H9 (cell line): ENCODE measurements around the gene ZFP64. TPM values are rescaled to one million over a fixed set of nuclear protein-coding genes. Genes with fewer than 3 reads are reported as not detected.

Source experiments
- DNase-seq: peaks from one replicate; pipeline ENCODE4 v3.0.0-alpha.2; 2017
- H2AFZ ChIP-seq: one replicate; pipeline ENCODE4 v1.6.1; 2013; ENCODE audit warnings: mild to moderate bottlenecking, low read length, control low read depth, moderate library complexity
- H2AK5ac ChIP-seq: 2 replicates; pipeline ENCODE4 v1.6.1; 2013; ENCODE audit warnings: low read length, control low read depth, mixed read lengths; ENCODE audit not compliant: insufficient read length
- H2BK120ac ChIP-seq: one replicate; pipeline ENCODE4 v1.6.1; 2013; ENCODE audit warnings: low read depth, mild to moderate bottlenecking, low read length, control low read depth, inconsistent platforms; ENCODE audit not compliant: poor library complexity, severe bottlenecking
- H2BK12ac ChIP-seq: 2 replicates; pipeline ENCODE4 v1.6.1; 2013; ENCODE audit warnings: low read length, control low read depth, mixed read lengths, low read depth; ENCODE audit not compliant: insufficient read length
- H2BK15ac ChIP-seq: 2 replicates; pipeline ENCODE4 v1.6.1; 2013; ENCODE audit warnings: low read depth, low read length, control low read depth
- H2BK20ac ChIP-seq: one replicate; pipeline ENCODE4 v1.6.1; 2013; ENCODE audit warnings: low read depth, mild to moderate bottlenecking, low read length, control low read depth, inconsistent platforms; ENCODE audit not compliant: poor library complexity, severe bottlenecking
- H2BK5ac ChIP-seq: 2 replicates; pipeline ENCODE4 v1.6.1; 2013; ENCODE audit warnings: low read length, control low read depth, mixed read lengths; ENCODE audit not compliant: insufficient read length
- H3K14ac ChIP-seq: 2 replicates; pipeline ENCODE4 v1.6.1; 2013; ENCODE audit warnings: low read length, control low read depth; ENCODE audit not compliant: insufficient read depth
- H3K18ac ChIP-seq: 2 replicates; pipeline ENCODE4 v1.6.1; 2013; ENCODE audit warnings: low read depth, mild to moderate bottlenecking, mixed read lengths, low read length, control low read depth; ENCODE audit not compliant: insufficient read length
- H3K23ac ChIP-seq: 2 replicates; pipeline ENCODE4 v1.6.1; 2013; ENCODE audit warnings: low read length, control low read depth, mixed read lengths, low read depth; ENCODE audit not compliant: insufficient read length
- H3K23me2 ChIP-seq: 2 replicates; pipeline ENCODE4 v1.6.1; 2013; ENCODE audit warnings: low read depth, mild to moderate bottlenecking, mixed read lengths, low read length, control low read depth; ENCODE audit not compliant: insufficient read length, poor library complexity, severe bottlenecking
- H3K27ac ChIP-seq: 2 replicates; pipeline ENCODE4 v1.5.1; 2013; ENCODE audit warnings: low read length, control low read depth, mixed read lengths, low read depth; ENCODE audit not compliant: insufficient read length
- H3K27me3 ChIP-seq: 2 replicates; pipeline ENCODE4 v1.6.1; 2013; ENCODE audit warnings: low read length, control low read depth, inconsistent platforms; ENCODE audit not compliant: insufficient read depth
- H3K4ac ChIP-seq: 2 replicates; pipeline ENCODE4 v1.6.1; 2013; ENCODE audit warnings: low read depth, mild to moderate bottlenecking, control low read depth, inconsistent platforms, low read length, moderate library complexity
- H3K4me1 ChIP-seq: 2 replicates; pipeline ENCODE4 v1.6.1; 2013; ENCODE audit warnings: low read length, control low read depth, inconsistent platforms; ENCODE audit not compliant: insufficient read depth
- H3K4me2 ChIP-seq: 2 replicates; pipeline ENCODE4 v1.6.1; 2013; ENCODE audit warnings: low read length, control low read depth, mixed read lengths; ENCODE audit not compliant: insufficient read length, insufficient read depth
- H3K56ac ChIP-seq: 2 replicates; pipeline ENCODE4 v1.6.1; 2013; ENCODE audit warnings: low read depth, mild to moderate bottlenecking, mixed read lengths, low read length, control low read depth; ENCODE audit not compliant: insufficient read length
- H3K79me1 ChIP-seq: 2 replicates; pipeline ENCODE4 v1.6.1; 2013; ENCODE audit warnings: low read depth, mild to moderate bottlenecking, moderate library complexity, low read length, control low read depth, inconsistent platforms; ENCODE audit not compliant: insufficient read depth, poor library complexity, severe bottlenecking
- H3K79me2 ChIP-seq: 2 replicates; pipeline ENCODE4 v1.6.1; 2013; ENCODE audit warnings: low read length, control low read depth, inconsistent platforms; ENCODE audit not compliant: insufficient read depth
- H3K9ac ChIP-seq: 2 replicates; pipeline ENCODE4 v1.6.1; 2013; ENCODE audit warnings: low read length, control low read depth, mixed read lengths; ENCODE audit not compliant: insufficient read length; ENCODE audit errors: extremely low read depth
- H3K9me3 ChIP-seq: one replicate; pipeline ENCODE4 v1.6.1; 2013; ENCODE audit warnings: low read depth, low read length, inconsistent platforms; ENCODE audit not compliant: control insufficient read depth
- H3T11ph ChIP-seq: one replicate; pipeline ENCODE4 v1.6.1; 2013; ENCODE audit warnings: mild to moderate bottlenecking, low read length, control low read depth, inconsistent platforms
- H4K20me1 ChIP-seq: one replicate; pipeline ENCODE4 v1.6.1; 2013; ENCODE audit not compliant: control insufficient read depth, insufficient read length, insufficient read depth
- H4K5ac ChIP-seq: 2 replicates; pipeline ENCODE4 v1.6.1; 2013; ENCODE audit warnings: low read depth, mild to moderate bottlenecking, mixed read lengths, low read length, control low read depth; ENCODE audit not compliant: insufficient read length
- H4K8ac ChIP-seq: replicated peaks from 2 replicates; pipeline ENCODE4 v1.6.1; 2013; ENCODE audit warnings: low read length, control low read depth, mixed read lengths, low read depth; ENCODE audit not compliant: insufficient read length
- H4K91ac ChIP-seq: 2 replicates; pipeline ENCODE4 v1.6.1; 2013; ENCODE audit warnings: low read depth, mild to moderate bottlenecking, moderate library complexity, mixed read lengths, low read length, control low read depth; ENCODE audit not compliant: insufficient read length
- H3K27ac Mint-ChIP-seq, 3 experiments: 2 replicates in 2 of 3; 3 replicates in 1 of 3; pipeline ENCODE4 v1.8.0; 2020 to 2021; ENCODE audit warnings: mixed read lengths in 3 of 3, mild to moderate bottlenecking in 1 of 3, moderate library complexity in 1 of 3
- H3K27me3 Mint-ChIP-seq: 2 replicates; pipeline ENCODE4 v1.8.0; 2021; ENCODE audit warnings: low read depth, mild to moderate bottlenecking, moderate library complexity, mixed read lengths
- H3K36me3 Mint-ChIP-seq, 3 experiments: 2 replicates in 2 of 3; 3 replicates in 1 of 3; pipeline ENCODE4 v1.8.0; 2020 to 2021; ENCODE audit warnings: low read depth in 3 of 3, mixed read lengths in 3 of 3; ENCODE audit not compliant: insufficient read depth in 1 of 3
- H3K4me1 Mint-ChIP-seq, 2 experiments: 2 replicates each; pipeline ENCODE4 v1.8.0; 2020; ENCODE audit warnings: mixed read lengths in 2 of 2
- H3K4me3 Mint-ChIP-seq, 2 experiments: 2 replicates in 1 of 2; 3 replicates in 1 of 2; pipeline ENCODE4 v1.8.0; 2020 to 2021; ENCODE audit warnings: mild to moderate bottlenecking in 2 of 2, mixed read lengths in 2 of 2, moderate library complexity in 1 of 2
- H3K9me3 Mint-ChIP-seq, 2 experiments: 2 replicates in 1 of 2; 3 replicates in 1 of 2; pipeline ENCODE4 v1.8.0; 2020; ENCODE audit warnings: mild to moderate bottlenecking in 2 of 2, mixed read lengths in 2 of 2, moderate library complexity in 1 of 2
- CTCF ChIP-seq: fragments of 200-600 bp; sonication (generic); conservative IDR thresholded peaks from 3 replicates; pipeline ENCODE4 v1.8.0; 2021; ENCODE audit warnings: antibody characterized with exemption, mild to moderate bottlenecking
- WGBS: extraction: QIAGEN DNeasy Blood & Tissue Kit; methylation state at CpG from one replicate; pipeline ENCODE4 v1.1.7; 2013; ENCODE audit warnings: missing lambda C conversion rate, low lambda C conversion rate, mixed read lengths; ENCODE audit not compliant: insufficient read length; ENCODE audit errors: extremely low coverage; 5-methylcytosine and 5-hydroxymethylcytosine counted together
- total RNA-seq: library from RNA; stranded (reverse); gene quantifications from 2 replicates; pipeline ENCODE4 v1.2.1, GENCODE V29; 2021

ZFP64 gene
- total RNA-seq, 1 experiment from 2014 or later: 29.2 TPM

- no peak overlapping the region for H2BK20ac ChIP-seq
- H3K9me3 Mint-ChIP-seq: no peaks in the 10 kb centered on the region
- H3K79me2 ChIP-seq: no peaks in the 10 kb centered on the region
- H3K27ac Mint-ChIP-seq: no peak overlapping the region
- H3K36me3 Mint-ChIP-seq: peaks cover 6 to 37% (median 22%) of the 10 kb centered on the region in 3 experiments; a peak in 6 of 7 replicates
- H4K91ac ChIP-seq: no peak overlapping the region
- H2AFZ ChIP-seq: no peak overlapping the region
- no peak overlapping the region for H3K23ac ChIP-seq
- no peak overlapping the region for H3T11ph ChIP-seq
- WGBS: no CpG with 5 or more reads among the region's 4 CpGs
- no peak overlapping the region for H2BK5ac ChIP-seq
- no peaks in the 10 kb centered on the region for H4K20me1 ChIP-seq
- peak overlapping the region; percentile 75; the same call in 1 of the 2 replicates for H2BK15ac ChIP-seq
- no peak overlapping the region for H3K4me3 Mint-ChIP-seq
- peak overlapping the region; percentile 62 for H2BK12ac ChIP-seq
- peak overlapping the region; percentile 77 for H4K8ac ChIP-seq
- no peaks in the 10 kb centered on the region for H3K27me3 ChIP-seq
- H3K27me3 Mint-ChIP-seq: no peaks in the 10 kb centered on the region
- H2BK120ac ChIP-seq: no peak overlapping the region
- H3K18ac ChIP-seq: no peak overlapping the region
- DNase-seq: no peak
- H2AK5ac ChIP-seq: no peak overlapping the region
- H3K23me2 ChIP-seq: no peaks in the 10 kb centered on the region
- peaks cover 0 to 6% of the 10 kb centered on the region in 2 experiments; a peak in 2 of 4 replicates for H3K4me1 Mint-ChIP-seq
- no peak overlapping the region for H3K9ac ChIP-seq
- no peak overlapping the region for H3K27ac ChIP-seq
- no peak overlapping the region for H3K56ac ChIP-seq
- no peaks in the 10 kb centered on the region for H3K4me1 ChIP-seq
- H4K5ac ChIP-seq: no peak overlapping the region
- no peaks in the 10 kb centered on the region for H3K79me1 ChIP-seq
- no peak for TF ChIP-seq CTCF
- no peaks in the 10 kb centered on the region for H3K9me3 ChIP-seq
- no peak overlapping the region for H3K4ac ChIP-seq
- H3K4me2 ChIP-seq: no peak overlapping the region
- H3K14ac ChIP-seq: no peak overlapping the region
These were observed 12.0 kb downstream of the ZFP64 start for GRCh38 chr20:52179331-52180179.
